Lung (tissue), 12 donors: Measurements from ENCODE around the gene MAF. TPM values are rescaled to one million over a fixed set of nuclear protein-coding genes. Genes with fewer than 3 reads are reported as not detected.

Source experiments
- ATAC-seq: fragments of 200-7000 bp; cut with Tn5 transposase; one replicate; pipeline ENCODE4 v1.9.1; 2020; ENCODE audit warnings: moderate number of reproducible peaks; ENCODE audit not compliant: insufficient read depth, low FRiP score
- DNase-seq, 3 donors: peaks; one replicate each; pipeline ENCODE4 v3.0.0-alpha.2; 2013 to 2017
- H3K27ac ChIP-seq, 2 donors: one replicate each; pipeline ENCODE4 v1.5.1; 2013; ENCODE audit warnings: mild to moderate bottlenecking in 2 of 2, moderate library complexity in 2 of 2, control low read depth in 1 of 2, inconsistent platforms in 1 of 2, low read depth in 1 of 2, low read length in 1 of 2
- H3K27me3 ChIP-seq, 3 donors: one replicate each; pipeline ENCODE4 v1.5.1; 2013; ENCODE audit warnings: low read length in 2 of 3; ENCODE audit not compliant: control insufficient read depth in 3 of 3, insufficient read depth in 3 of 3
- H3K36me3 ChIP-seq, 4 donors: one replicate each; pipeline ENCODE4 v1.5.1; 2013; ENCODE audit warnings: low read length in 4 of 4, mild to moderate bottlenecking in 1 of 4, moderate library complexity in 1 of 4; ENCODE audit not compliant: control insufficient read depth in 4 of 4, insufficient read depth in 4 of 4
- H3K4me1 ChIP-seq, 5 donors: one replicate each; pipeline ENCODE4 v1.5.1; 2013; ENCODE audit warnings: low read length in 5 of 5, mild to moderate bottlenecking in 2 of 5, moderate library complexity in 1 of 5; ENCODE audit not compliant: control insufficient read depth in 5 of 5, insufficient read depth in 5 of 5
- H3K4me3 ChIP-seq: one replicate; pipeline ENCODE4 v1.5.1; 2013; ENCODE audit warnings: mild to moderate bottlenecking, control low read depth, moderate library complexity
- H3K9ac ChIP-seq, 2 donors: one replicate each; pipeline ENCODE4 v1.5.1; 2013; ENCODE audit warnings: low read length in 2 of 2, control low read depth in 1 of 2; ENCODE audit not compliant: insufficient read depth in 1 of 2
- H3K9me3 ChIP-seq, 4 donors: one replicate each; pipeline ENCODE4 v1.5.1; 2013; ENCODE audit warnings: low read length in 3 of 4, mild to moderate bottlenecking in 1 of 4, moderate library complexity in 1 of 4; ENCODE audit not compliant: control insufficient read depth in 4 of 4, insufficient read depth in 3 of 4
- CTCF ChIP-seq: IDR thresholded peaks from 2 replicates; pipeline ENCODE4 v1.5.1; 2012; ENCODE audit warnings: mild to moderate bottlenecking; ENCODE audit errors: control extremely low read depth, extremely low read depth
- WGBS, 2 donors: extraction: QIAGEN DNeasy Blood & Tissue Kit; methylation state at CpG; one replicate each; pipeline ENCODE4 v1.1.7; 2013; 5-methylcytosine and 5-hydroxymethylcytosine counted together
- polyA plus RNA-seq, 2 donors: library from polyadenylated mRNA; stranded (reverse); fragments of 200-250 nt; gene quantifications; one replicate each; pipeline ENCODE4 v1.2.1, GENCODE V29; 2013
- total RNA-seq, 2 donors: library from RNA; depleted of rRNA in 1 of 2; stranded (reverse); fragments of >200 nt in 1 of 2; gene quantifications; one replicate each; pipeline ENCODE4 v1.2.1, GENCODE V29; 2014 to 2021
- donor health status: control.
- donor health status: control.
- donor health status: Bipolar disorder and iron deficiency.
- donor health status: healthy.
- donor health status: DM: yes; HTN: yes; CAD: no.

The MAF gene
- total and polyA plus RNA-seq, 4 donors, result 7.0 to 66.8 (median 30.1) TPM

DNA sequence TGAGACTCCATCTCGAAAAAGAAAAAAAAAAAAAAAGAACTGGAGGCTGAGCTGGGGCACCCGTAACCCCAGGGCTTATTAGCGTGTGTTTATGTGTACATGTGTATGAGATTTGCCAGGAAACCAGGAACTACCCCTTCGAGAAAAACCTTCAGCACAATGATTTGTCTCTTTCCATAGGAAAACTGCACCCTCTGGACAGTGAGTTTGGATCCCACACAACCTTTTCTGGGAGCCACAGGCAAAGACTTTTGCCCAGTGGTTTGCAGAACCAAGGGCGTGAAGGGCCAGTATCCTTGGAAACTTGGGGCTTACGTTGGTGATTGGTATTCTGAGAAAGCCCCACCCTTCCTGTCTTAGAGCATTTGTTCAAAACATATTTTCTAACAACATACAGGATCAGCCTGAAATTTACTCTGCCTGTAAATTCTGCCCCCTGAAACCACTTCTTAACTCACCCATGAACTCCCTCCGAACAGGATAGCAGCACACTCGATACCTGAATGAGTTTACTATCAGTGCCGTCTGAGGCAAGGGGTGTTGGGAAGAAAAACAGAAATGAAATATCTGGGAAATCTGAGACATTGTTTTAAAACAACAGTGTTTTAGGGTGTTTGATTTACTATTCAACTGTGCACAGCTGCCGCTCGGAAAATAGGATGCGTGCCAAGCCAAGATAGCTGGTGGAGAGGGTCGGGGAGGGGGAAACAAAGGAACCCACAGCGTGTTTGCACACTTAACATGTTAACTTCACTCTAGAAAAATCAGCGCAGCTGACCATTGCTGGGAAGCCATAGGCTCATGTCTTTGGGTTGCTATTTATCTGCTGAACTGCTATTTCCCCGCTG, 40.2 kb upstream of the MAF start:
- ATAC-seq, result no peak
- H3K9me3 ChIP-seq, result no peaks in the 10 kb centered on the region

DNA sequence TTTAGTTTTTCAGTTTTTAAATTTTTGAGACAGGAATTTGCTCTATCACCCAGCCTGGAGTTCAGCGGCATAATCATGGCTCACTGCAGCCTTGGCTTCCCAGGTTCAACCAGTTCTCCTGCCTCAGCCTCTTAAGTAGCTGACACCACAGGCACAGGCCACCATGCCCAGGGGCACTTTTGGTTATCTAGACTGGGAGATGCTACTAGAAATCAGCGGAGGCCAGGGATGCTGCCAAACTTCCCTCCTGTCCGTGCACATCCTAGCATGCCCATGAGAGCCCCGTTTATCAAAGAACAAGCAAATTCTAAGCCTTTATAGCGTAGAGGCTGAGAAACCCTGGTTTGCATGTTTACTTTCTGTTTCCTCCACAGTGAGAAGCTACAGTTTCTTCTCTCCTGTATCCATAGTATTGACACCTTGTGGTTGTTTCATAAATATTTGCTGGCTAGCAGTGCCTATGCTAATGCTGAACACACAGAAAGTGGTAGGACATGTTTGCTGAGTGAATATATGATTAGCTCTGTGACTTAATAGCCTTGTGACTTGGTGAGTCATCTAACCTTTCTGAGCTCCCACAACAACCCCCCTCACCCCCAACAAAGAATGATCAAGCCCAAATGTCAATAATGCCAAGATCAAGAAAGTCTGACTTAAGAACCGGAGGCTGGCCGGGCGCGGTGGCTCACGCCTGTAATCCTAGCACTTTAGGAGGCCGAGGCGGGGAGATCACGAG, 39.2 kb upstream of the MAF start:
- DNase-seq (no peak), ATAC-seq (no peak)
- Histone ChIP-seq H3K27me3 (no peaks in the 10 kb centered on the region), H3K4me3 (no peak overlapping the region), H3K4me1 (peaks cover 0 to 16% (median 6%) of the 10 kb centered on the region in 5 donors), H3K27ac (no peak overlapping the region), H3K9ac (no peak overlapping the region), H3K9me3 (no peaks in the 10 kb centered on the region), H3K36me3 (no peaks in the 10 kb centered on the region)
- no peak for TF ChIP-seq CTCF
- 82 to 87% methylated on average over 13 of the region's 13 CpGs for WGBS, 2 donors

More for the DNA sequence above, 40.2 kb upstream of the MAF start:
- peak; percentile 79 to 89 (median 86) for DNase-seq
- Histone ChIP-seq H3K27me3 (no peaks in the 10 kb centered on the region), H3K4me1 (peaks cover 0 to 16% (median 6%) of the 10 kb centered on the region in 5 donors), H3K36me3 (no peaks in the 10 kb centered on the region), H3K27ac (no peak overlapping the region), H3K9ac (peak overlapping the region in 1 of 2 donors; percentile 36), H3K4me3 (no peak overlapping the region)
- 14 to 23% methylated on average over 16 of the region's 16 CpGs for WGBS, 2 donors
- no peak for TF ChIP-seq CTCF

- WGBS, 2 donors, result 82 to 87% methylated on average over 5 of the region's 5 CpGs
Observed at GRCh38 chr16:79638386-79638785, 37.8 kb upstream of the MAF start.

More at GRCh38 chr16:79638386-79638785, 37.8 kb upstream of the MAF start:
- H3K4me3 ChIP-seq, result no peak overlapping the region
- no peak for ATAC-seq
- no peak overlapping the region for H3K9ac ChIP-seq
- no peak overlapping the region for H3K27ac ChIP-seq
- no peak for DNase-seq
- H3K4me1 ChIP-seq, result peaks cover 0 to 16% (median 6%) of the 10 kb centered on the region in 5 donors
- H3K9me3 ChIP-seq, result no peaks in the 10 kb centered on the region
- H3K27me3 ChIP-seq, result no peaks in the 10 kb centered on the region
- TF ChIP-seq CTCF, result no peak
- no peaks in the 10 kb centered on the region for H3K36me3 ChIP-seq
